ENCODE results near the gene KIAA0586.
"Not testable (repeated sequence)": the region's sequence is repeated elsewhere in the genome, so short reads cannot be mapped to it uniquely, and the experiment has no call there.

Gene KIAA0586

GRCh38 chr14:58580035-58580434 lies 152.5 kb downstream of the KIAA0586 start:
- not testable (repeated sequence) for H3K9me3 Mint-ChIP-seq; H3K27ac Mint-ChIP-seq; H3K4me1 Mint-ChIP-seq (ENCODE audit: low read depth); H3K4me3 Mint-ChIP-seq; H3K27me3 Mint-ChIP-seq; H3K36me3 Mint-ChIP-seq (ENCODE audit: low read depth)

GRCh38 chr14:58581389-58581788 lies 153.9 kb downstream of the KIAA0586 start:
- H3K27ac Mint-ChIP-seq; H3K9me3 Mint-ChIP-seq; H3K36me3 Mint-ChIP-seq (ENCODE audit: low read depth): not testable (repeated sequence)

GRCh38 chr14:58584383-58584782 lies 156.9 kb downstream of the KIAA0586 start:
- Mint-ChIP-seq H3K27me3 (peaks cover 8% of the 10 kb centered on the region), H3K9me3 (peaks cover 6% of the 10 kb centered on the region), H3K27ac (no peak overlapping the region), H3K4me1 (ENCODE audit: low read depth) (no peaks in the 10 kb centered on the region), H3K4me3 (no peak overlapping the region), H3K36me3 (ENCODE audit: low read depth) (peaks cover 7% of the 10 kb centered on the region)

More at GRCh38 chr14:58581389-58581788, 153.9 kb downstream of the KIAA0586 start:
- H3K4me1 Mint-ChIP-seq (ENCODE audit: low read depth); H3K27me3 Mint-ChIP-seq; H3K4me3 Mint-ChIP-seq: not testable (repeated sequence)

DNA sequence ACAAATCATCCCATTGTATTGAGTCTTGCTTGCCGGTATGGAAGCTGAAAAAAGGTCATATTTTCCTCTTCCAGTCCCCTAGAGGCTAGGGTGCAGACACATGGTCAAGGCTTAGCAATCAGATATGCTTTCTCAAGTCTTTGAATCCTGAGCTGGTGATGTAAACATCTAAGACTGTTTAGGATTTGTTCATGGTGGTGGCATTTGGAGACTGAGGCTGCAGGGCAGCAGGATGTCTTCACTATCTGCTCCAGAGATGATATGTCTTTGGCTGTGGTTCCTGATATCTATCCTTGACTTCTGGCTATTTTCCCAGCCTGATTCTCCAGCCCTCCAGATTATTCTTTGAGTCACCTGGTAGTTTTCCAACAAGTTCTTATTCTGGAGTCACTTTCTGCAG lies 159.8 kb downstream of the KIAA0586 start:
- no peaks in the 10 kb centered on the region for H3K4me1 Mint-ChIP-seq (ENCODE audit: low read depth)
- H3K9me3 Mint-ChIP-seq: peaks cover 6% of the 10 kb centered on the region
- H3K4me3 Mint-ChIP-seq: no peak overlapping the region
- no peak overlapping the region for H3K27ac Mint-ChIP-seq
- peaks cover 7% of the 10 kb centered on the region for H3K36me3 Mint-ChIP-seq (ENCODE audit: low read depth)
- H3K27me3 Mint-ChIP-seq: peaks cover 8% of the 10 kb centered on the region

GRCh38 chr14:58588321-58588720 lies 160.8 kb downstream of the KIAA0586 start:
- H3K27me3 Mint-ChIP-seq; H3K36me3 Mint-ChIP-seq (ENCODE audit: low read depth); H3K9me3 Mint-ChIP-seq; H3K27ac Mint-ChIP-seq; H3K4me1 Mint-ChIP-seq (ENCODE audit: low read depth); H3K4me3 Mint-ChIP-seq: not testable (repeated sequence)

GRCh38 chr14:58593977-58594376 lies 166.5 kb downstream of the KIAA0586 start:
- no peak overlapping the region for H3K27ac Mint-ChIP-seq
- no peak overlapping the region for H3K4me3 Mint-ChIP-seq
- H3K9me3 Mint-ChIP-seq: no peaks in the 10 kb centered on the region
- no peaks in the 10 kb centered on the region for H3K36me3 Mint-ChIP-seq (ENCODE audit: low read depth)
- H3K4me1 Mint-ChIP-seq (ENCODE audit: low read depth): peaks cover 14% of the 10 kb centered on the region
- peaks cover 4% of the 10 kb centered on the region for H3K27me3 Mint-ChIP-seq

- peaks cover 7% of the 10 kb centered on the region for H3K27me3 Mint-ChIP-seq
- no peak overlapping the region for H3K4me3 Mint-ChIP-seq
- no peaks in the 10 kb centered on the region for H3K36me3 Mint-ChIP-seq (ENCODE audit: low read depth)
- H3K27ac Mint-ChIP-seq: no peak overlapping the region
- H3K9me3 Mint-ChIP-seq: no peaks in the 10 kb centered on the region
- peaks cover 21% of the 10 kb centered on the region for H3K4me1 Mint-ChIP-seq (ENCODE audit: low read depth)
These were observed 169.5 kb downstream of the KIAA0586 start for GRCh38 chr14:58597041-58597440.

GRCh38 chr14:58598028-58598803 lies 170.7 kb downstream of the KIAA0586 start:
- Mint-ChIP-seq H3K4me1 (ENCODE audit: low read depth) (peaks cover 21% of the 10 kb centered on the region), H3K9me3 (no peaks in the 10 kb centered on the region), H3K27ac (no peak overlapping the region), H3K36me3 (ENCODE audit: low read depth) (no peaks in the 10 kb centered on the region), H3K4me3 (no peak overlapping the region), H3K27me3 (peaks cover 7% of the 10 kb centered on the region)

- Mint-ChIP-seq H3K36me3 (ENCODE audit: low read depth) (no peaks in the 10 kb centered on the region), H3K9me3 (no peaks in the 10 kb centered on the region), H3K4me1 (ENCODE audit: low read depth) (peaks cover 21% of the 10 kb centered on the region), H3K27ac (no peak overlapping the region), H3K27me3 (peaks cover 7% of the 10 kb centered on the region), H3K4me3 (no peak overlapping the region)
These were observed 171.4 kb downstream of the KIAA0586 start for GRCh38 chr14:58598804-58599525.

DNA sequence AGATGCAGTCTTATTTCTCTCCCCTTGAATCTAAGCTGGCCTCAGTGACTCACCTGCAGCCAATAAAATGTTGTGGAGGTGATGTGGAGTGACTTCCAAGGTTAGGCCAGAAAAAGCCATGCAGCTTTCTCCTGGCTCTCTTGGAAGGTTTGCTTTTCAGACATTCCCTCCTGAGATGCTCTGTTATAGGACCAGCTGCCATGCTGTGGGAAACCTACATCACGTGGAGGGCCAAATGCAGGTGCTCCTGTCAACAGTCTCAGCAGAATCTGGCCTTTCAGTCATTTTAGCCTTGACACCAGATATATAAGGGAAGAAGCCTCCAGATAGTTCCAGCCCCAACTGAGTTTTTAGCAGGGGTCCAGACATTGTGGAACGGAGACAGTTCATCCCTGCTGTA lies 172.2 kb downstream of the KIAA0586 start:
- no peak overlapping the region for H3K4me3 Mint-ChIP-seq
- H3K27me3 Mint-ChIP-seq: peaks cover 7% of the 10 kb centered on the region
- no peak overlapping the region for H3K27ac Mint-ChIP-seq
- no peaks in the 10 kb centered on the region for H3K9me3 Mint-ChIP-seq
- H3K4me1 Mint-ChIP-seq (ENCODE audit: low read depth): peaks cover 21% of the 10 kb centered on the region
- H3K36me3 Mint-ChIP-seq (ENCODE audit: low read depth): no peaks in the 10 kb centered on the region
